T-helper 2 cell (primary cell): Measurements from ENCODE around the gene SEZ6.

ENCODE experiments used
- DNase-seq, 5 experiments: peaks; one replicate each; pipeline versions ENCODE4 v3.0.0 to v3.0.0-alpha.2; 2012 to 2022
- total RNA-seq, 2 donors: gene quantifications; one replicate each; lab custom pipeline; 2026; lab: John Stamatoyannopoulos, UW

SEZ6 gene
- total RNA-seq, result 0.81 to 1.2 reads per million in 2 donors

DNA sequence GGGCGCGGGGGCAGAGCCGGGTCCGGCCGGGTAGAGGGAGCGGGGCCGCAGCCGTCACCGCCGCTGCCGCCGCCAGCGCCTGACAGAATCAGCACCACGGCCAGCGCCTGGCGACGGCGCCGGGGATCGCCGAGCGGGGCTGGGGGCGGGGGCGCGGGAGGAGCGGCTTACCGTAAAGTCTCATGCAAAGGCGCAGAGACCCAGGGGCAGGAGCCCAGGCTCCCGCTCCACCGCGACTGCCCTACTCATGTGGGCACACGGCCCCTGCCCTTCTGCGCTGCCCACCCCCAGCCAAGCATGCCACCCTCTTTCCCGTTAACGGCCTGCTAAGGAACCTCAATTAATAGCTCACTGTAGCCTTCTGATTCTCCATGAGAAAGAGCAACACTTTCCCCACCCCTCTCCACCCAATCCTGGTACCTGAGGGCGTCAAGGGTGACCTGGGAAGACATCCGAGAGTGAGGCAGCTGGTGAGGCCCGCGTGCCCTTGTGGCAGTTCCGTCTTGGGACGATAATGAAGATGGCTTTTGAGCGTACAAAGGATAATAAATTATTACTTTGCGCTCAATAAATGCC is at the start of gene SEZ6:
SEZ6 (minus strand) TSS at position 98 of the 576 bp plus-strand sequence. CDS start 164 bp downstream, outside the sequence.
- DNase-seq, result peak; percentile 20 to 62 (median 30)

- DNase-seq, result no peak
Observed at GRCh38 chr17:29054835-29055234, 49.0 kb upstream of the SEZ6 start.

GRCh38 chr17:29051731-29052130 is 45.9 kb upstream of the SEZ6 start:
- no peak for DNase-seq

DNA sequence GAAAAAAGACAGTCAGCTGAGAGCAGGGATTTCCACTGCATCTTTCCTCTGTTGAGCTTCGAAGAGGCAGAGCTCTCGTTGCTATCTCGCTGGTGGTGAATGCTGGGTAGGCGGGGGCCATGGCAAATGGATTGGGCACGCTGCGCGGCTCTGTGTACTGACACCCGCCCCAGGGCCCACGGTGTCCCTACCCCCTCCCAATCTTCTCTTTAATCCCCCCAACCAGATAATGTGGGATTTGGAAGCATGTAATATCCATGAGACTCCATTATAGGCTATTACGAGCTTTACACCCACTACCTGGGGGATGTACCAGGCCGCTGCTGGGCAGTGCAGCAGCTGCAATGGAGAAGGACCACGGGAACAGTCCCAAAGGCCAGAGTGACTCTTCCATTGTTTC is 45.4 kb upstream of the SEZ6 start:
- DNase-seq, result no peak

- no peak for DNase-seq
Observed at GRCh38 chr17:29050176-29050575, 44.3 kb upstream of the SEZ6 start.

GRCh38 chr17:29049541-29050145 is 43.8 kb upstream of the SEZ6 start:
- DNase-seq, result no peak

- DNase-seq, result no peak
Observed at GRCh38 chr17:29048440-29049368, 42.9 kb upstream of the SEZ6 start.

- DNase-seq, result no peak
Observed at GRCh38 chr17:29046473-29046839, 40.6 kb upstream of the SEZ6 start.

DNA sequence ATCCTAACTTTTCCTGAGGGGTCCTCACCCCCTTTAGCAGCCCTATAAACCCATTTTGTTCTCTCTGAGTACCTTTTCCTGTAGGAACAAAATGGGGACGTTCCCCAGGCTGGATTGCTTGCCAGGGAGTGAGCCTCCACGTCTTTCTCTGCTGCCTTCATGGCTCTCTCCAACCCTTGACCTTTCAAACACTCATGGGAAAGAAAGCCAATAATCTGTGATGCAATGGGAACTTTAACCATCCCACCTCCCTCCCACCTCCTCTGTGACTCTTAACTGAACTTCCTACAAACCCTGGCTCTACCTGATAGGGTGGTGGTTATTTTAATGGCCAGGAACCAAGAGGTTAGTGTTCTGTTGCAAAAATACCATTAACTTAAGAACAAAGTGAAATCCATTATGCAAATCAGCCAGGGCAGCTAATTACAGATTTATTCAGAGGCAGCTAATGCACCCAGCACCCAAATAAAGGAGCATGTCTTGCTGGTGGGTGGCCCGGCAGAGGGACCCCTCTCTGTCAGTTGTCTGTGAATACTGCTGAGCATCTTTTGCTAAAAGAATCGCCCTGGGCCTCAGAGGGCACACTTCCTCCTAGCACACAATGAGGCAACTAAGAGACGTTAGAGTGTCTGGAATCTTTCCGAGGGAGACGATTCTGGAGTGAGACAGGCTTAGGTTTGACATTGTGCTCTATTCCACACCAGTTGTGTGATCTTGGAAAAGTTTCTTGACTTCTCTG is 40.1 kb upstream of the SEZ6 start:
- DNase-seq, result no peak

- DNase-seq, result no peak
Observed at GRCh38 chr17:29045026-29045425, 39.2 kb upstream of the SEZ6 start.

DNA sequence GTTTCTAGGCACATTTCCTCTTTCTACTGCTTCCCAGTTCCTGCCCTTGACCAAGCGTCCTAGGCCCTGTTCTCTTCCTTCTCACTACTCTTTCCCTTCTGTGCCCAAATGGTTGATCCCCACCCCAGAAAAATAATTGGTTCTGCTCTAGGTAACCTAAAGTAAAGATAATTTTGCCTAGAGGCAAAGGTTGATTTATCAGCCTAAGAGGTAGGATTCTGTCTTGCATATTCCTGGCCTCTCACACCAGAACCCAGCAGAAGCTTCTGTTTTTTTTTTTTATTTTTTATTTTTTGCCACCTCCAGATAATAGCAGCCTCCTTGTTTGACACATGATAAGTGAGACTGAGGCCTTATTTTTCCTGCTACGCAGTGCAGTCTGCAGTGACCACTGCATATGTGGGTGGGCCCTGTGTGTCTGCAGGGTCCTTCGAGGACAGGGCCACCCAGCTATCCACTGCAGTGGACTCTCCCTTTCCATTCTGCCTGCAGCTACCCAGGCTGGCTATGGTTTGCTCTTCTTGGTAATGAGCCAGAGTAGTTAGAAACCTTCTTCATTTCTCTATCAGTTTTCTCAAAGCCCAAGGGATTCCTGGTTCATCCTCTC is 37.8 kb upstream of the SEZ6 start:
- no peak for DNase-seq

- DNase-seq, result no peak
Observed at GRCh38 chr17:29042679-29043538, 37.1 kb upstream of the SEZ6 start, which contains the start of gene PIPOX. Gene PIPOX, plus strand, starts transcription at chr17:29043141. Its CDS starts 85 bp downstream, at chr17:29043226.

DNA sequence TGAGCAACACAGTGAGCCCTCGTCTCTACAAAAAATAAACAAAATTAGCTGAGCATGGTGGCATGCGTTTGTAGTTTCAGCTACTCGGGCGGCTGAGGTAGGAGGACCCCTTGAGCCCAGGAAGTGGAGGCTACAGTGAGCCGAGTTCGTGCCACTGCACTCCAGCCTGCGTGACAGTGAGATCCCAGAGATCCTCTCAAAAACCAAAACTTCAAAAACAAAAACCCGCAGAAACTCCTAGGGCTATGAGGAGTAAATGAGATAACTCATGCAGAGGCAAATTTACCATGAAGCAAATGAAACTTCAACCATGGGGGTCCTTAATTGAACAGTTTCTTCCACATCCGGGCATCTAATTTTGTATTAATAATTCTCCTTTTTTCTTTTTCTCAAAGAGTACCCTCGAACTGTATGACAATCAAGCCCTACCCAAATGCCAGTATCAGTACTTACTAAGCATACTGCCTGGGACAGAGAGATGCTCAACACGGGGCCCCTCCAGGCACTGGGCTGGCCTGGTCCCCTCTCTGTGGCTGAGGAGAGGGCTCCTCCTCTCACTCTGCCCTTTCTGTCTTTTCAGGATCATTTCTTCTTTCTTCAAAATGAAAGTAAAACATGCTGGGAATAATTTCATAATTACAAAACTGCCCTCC is 36.3 kb upstream of the SEZ6 start:
- DNase-seq, result no peak

DNA sequence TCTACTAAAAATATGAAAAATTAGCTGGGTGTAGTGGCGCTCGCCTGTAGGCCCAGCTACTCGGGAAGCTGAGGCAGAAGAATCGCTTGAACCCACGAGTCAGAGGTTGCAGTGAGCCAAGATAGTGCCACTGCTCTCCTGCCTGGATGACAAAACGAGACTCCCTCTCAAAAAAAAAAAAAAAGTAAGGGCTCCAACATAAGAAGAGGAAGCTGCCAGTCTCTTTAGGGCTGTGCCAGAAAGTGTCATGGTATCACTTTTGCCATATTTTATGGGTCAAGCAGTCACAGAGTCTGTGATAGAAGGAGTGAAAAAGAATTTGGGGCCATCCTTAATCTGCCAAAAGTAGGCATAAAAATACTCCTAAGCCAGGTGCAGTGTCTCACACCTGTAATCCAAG is 35.7 kb upstream of the SEZ6 start:
- no peak for DNase-seq

- no peak for DNase-seq
Observed at GRCh38 chr17:29041091-29041490, 35.3 kb upstream of the SEZ6 start.

DNA sequence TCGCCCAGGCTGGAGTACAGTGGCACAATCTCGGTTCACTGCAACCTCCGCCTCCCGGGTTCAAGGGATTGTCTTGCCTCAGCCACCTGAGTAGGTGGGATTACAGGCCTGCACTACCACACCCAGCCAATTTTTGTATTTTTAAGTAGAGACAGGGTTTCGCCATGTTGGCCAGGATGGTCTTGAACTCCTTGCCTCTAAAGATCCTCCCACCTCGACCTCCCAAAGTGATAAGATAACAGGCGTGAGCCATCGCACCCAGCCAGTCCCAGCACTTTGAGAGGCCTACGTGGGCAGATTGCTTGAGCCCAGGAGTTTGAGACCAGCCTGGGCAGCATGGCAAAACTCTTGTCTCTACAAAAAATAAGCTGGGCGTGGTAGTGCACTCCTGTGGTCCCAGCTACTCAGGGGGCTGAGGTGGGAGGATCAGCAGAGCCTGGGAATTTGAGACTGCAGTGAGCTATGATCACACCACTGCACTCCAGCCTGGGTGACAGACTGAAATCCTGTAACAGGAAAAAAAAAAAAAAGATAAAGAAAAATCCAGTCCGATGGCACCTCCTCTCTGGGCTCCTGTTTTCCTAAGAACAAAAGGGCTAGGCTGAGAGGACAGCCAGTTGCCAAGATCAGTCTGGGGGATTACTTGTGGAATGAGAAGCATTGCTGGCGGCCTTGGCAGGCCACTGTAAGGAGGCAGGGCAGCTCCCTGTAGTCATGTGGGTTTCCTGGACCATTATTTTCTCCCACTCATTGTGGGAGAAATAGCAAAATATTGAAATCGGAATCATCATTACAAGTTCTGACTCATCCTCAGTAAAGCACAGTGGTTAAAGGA is 34.1 kb upstream of the SEZ6 start:
- no peak for DNase-seq

DNA sequence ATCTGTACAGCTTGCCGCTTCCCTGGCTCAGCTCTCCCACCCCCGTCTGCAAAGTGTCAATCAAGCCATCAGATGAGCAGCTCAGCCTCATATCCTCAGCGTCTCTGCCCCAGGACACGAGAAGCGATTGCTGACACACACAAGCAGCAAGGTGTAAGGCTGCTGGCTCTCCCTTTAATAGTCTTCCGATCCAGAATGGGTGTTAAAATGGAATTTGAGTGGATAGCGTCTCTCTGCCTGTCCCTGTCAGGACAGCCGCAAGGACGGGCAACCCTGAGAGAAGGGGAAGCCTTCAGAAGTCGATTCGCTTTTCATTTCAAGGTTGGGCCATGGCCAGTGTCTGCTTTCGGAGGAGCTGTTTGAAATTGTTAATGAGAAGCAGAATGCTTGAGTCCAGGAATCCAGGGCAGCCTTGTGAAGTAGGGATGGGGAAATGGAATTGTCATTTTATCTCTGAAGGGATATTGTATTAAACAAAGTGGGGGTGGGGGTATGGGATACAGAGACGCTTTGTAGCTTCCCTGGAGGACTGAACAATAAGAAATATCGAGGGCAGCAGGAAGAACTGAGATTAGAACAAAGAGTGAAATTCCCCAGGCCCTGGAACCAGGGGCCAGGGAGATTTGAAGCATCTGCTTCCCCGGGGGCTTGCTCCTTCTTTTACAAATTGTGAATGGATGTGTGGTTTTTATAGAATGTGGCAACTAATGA is 32.4 kb upstream of the SEZ6 start:
- no peak for DNase-seq

GRCh38 chr17:29037739-29038084 is 31.9 kb upstream of the SEZ6 start:
- DNase-seq, result no peak

GRCh38 chr17:29036584-29036983 is 30.8 kb upstream of the SEZ6 start:
- no peak for DNase-seq
